Inflammatory macrophage treated with lipopolysaccharide for 1 hour (primary cell): ENCODE results near the gene NPC1L1.

Experiments
- DNase-seq, 2 donors: peaks; one replicate each; pipeline ENCODE4 v3.0.0-alpha.2; 2020 to 2022

NPC1L1 gene

GRCh38 chr7:44470628-44471245 is 70.4 kb downstream of the NPC1L1 start:
- no peak for DNase-seq

- DNase-seq = no peak
These were observed 71.0 kb downstream of the NPC1L1 start for GRCh38 chr7:44470135-44470479.

DNA sequence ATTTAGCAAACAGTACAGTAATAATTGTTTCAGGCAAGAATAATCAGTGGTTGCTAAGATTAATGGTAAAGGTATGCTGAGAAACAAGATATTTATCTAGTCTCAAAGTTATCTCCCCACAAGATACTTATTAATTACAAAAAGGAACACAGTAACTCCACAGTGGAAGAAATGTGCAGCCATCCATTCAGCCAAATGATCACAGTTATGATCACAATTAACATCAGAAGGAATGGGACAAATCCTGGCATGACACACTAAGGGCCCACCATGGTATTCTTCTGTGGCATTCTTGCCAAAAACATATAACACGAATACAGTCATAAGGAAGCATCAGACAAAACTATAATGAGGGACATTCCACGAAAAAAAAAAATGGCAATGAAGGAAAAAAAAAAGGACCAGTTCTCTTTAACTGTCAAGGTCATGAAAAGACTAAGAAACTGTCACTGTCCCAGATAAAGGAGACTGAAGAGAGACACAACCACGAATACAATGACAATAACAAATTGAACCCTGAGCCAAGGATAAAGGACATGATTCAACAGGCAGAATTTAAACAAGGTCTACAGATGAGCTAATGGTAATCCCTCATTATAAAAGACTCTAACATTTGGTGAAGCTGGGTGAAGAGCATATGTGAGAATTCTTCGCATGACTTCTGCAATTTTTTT is 71.5 kb downstream of the NPC1L1 start:
- no peak for DNase-seq

GRCh38 chr7:44467217-44467548 is 73.9 kb downstream of the NPC1L1 start:
- DNase-seq = no peak

GRCh38 chr7:44466300-44467216 is 74.6 kb downstream of the NPC1L1 start:
- no peak for DNase-seq

GRCh38 chr7:44465490-44465889 is 75.6 kb downstream of the NPC1L1 start:
- DNase-seq = no peak

- DNase-seq = no peak
These were observed 77.8 kb downstream of the NPC1L1 start for GRCh38 chr7:44463169-44463808.
